K562 (cell line): ENCODE results near the gene UBAC2. TPM values are rescaled to one million over a fixed set of nuclear protein-coding genes. Genes with fewer than 3 reads are reported as not detected.
A peak's percentile ranks its signal among the peaks of the same experiment; 100 is the strongest.

Experiments used
- IFI16 ChIP-seq: fragments of 250-450 bp; sonication (Bioruptor Pico); IDR thresholded peaks from 2 replicates; pipeline ENCODE4 v2.1.2; 2022; ENCODE audit warnings: mild to moderate bottlenecking, inconsistent platforms
- KLF6 ChIP-seq: fragments of 250-450 bp; sonication (Bioruptor Pico); IDR thresholded peaks from 2 replicates; pipeline ENCODE4 v1.4.0; 2020; ENCODE audit warnings: mild to moderate bottlenecking, moderate library complexity, borderline replicate concordance
- MTF1 ChIP-seq: fragments of 250-450 bp; sonication (Bioruptor Pico); IDR thresholded peaks from 2 replicates; pipeline ENCODE4 v1.9.0; 2021; ENCODE audit warnings: moderate library complexity, mild to moderate bottlenecking, inconsistent platforms, borderline replicate concordance
- MYBL2 ChIP-seq, 2 experiments: fragments of 450-650 bp in 1 of 2; sonication (generic) in 1 of 2; formaldehyde crosslinking in 1 of 2; IDR thresholded peaks; 2 replicates each; pipeline versions ENCODE4 v1.6.1 to v1.8.1; 2017 to 2022; ENCODE audit warnings: borderline replicate concordance in 1 of 2, inconsistent platforms in 1 of 2, low read depth in 1 of 2, mild to moderate bottlenecking in 1 of 2, missing genetic modification reagents in 1 of 2, moderate library complexity in 1 of 2
- RBM17 ChIP-seq: fragments of 200-400 bp; formaldehyde crosslinking; IDR thresholded peaks from 2 replicates; pipeline ENCODE4 v1.6.1; 2017; ENCODE audit warnings: low read depth, mild to moderate bottlenecking, low read length, borderline replicate concordance
- SMARCB1 ChIP-seq: IDR thresholded peaks from 2 replicates; pipeline ENCODE4 v1.6.1; 2011; ENCODE audit warnings: improper control_type of control experiment, low read depth; ENCODE audit not compliant: insufficient read length
- SPI1 ChIP-seq: IDR thresholded peaks from 2 replicates; pipeline ENCODE4 v1.6.1; 2011; ENCODE audit warnings: low read depth, low read length, control low read depth, borderline replicate concordance
- SRF ChIP-seq, 2 experiments: fragments of 250-450, 450-650 bp in 1 of 2; sonication (Bioruptor Pico) in 1 of 2; sonication (generic) in 1 of 2; formaldehyde crosslinking; IDR thresholded peaks; 2 replicates each; pipeline versions ENCODE4 v1.5.0 to v1.5.1; 2020 to 2022; ENCODE audit warnings: mild to moderate bottlenecking in 1 of 2, missing genetic modification reagents in 1 of 2
- ZNF12 ChIP-seq: sonication (generic); formaldehyde crosslinking; IDR thresholded peaks from 2 replicates; pipeline ENCODE4 v1.4.0; 2020; ENCODE audit warnings: mild to moderate bottlenecking, missing genetic modification reagents
- ZNF174 ChIP-seq: fragments of 250-450 bp; sonication (Bioruptor Pico); IDR thresholded peaks from 2 replicates; pipeline ENCODE4 v1.4.0; 2020; ENCODE audit warnings: mild to moderate bottlenecking
- ZNF444 ChIP-seq: fragments of 250-450 bp; sonication (Bioruptor Pico); IDR thresholded peaks from 2 replicates; pipeline ENCODE4 v1.4.0; 2020; ENCODE audit warnings: mild to moderate bottlenecking, moderate library complexity
- polyA plus RNA-seq, 8 experiments: library from polyadenylated mRNA; depleted of rRNA in 4 of 8; stranded (reverse) in 5 of 8; unstranded in 3 of 8; fragments of >200 nt; fragmentation: Nextera tagmentation in 2 of 8; fragmentation: Illumina TruSeq in 1 of 8; extraction: Ambion mirVana in 2 of 8; extraction: Trizol in 1 of 8; gene quantifications; 2 replicates each; pipeline versions ENCODE4 v1.2.1 to v1.2.3, GENCODE V29; 2011 to 2014; ENCODE audit warnings: inconsistent platforms in 1 of 8, missing spikeins in 1 of 8
- total RNA-seq, 7 experiments: library from RNA; depleted of rRNA in 6 of 7; stranded (reverse); fragments of >200 nt in 6 of 7; fragmentation: Illumina TruSeq in 2 of 7; extraction: Trizol in 2 of 7; gene quantifications; 2 replicates each; pipeline versions ENCODE4 v1.2.1 to v1.2.3, GENCODE V29; 2011 to 2021; ENCODE audit warnings: low replicate concordance in 1 of 7
- TF ChIP-seq, protein P1 (sequence below): fragments of 450-650 bp; IDR thresholded peaks from 2 replicates; pipeline ENCODE4 v1.6.1; 2018; ENCODE audit not compliant: partially characterized antibody
- TF ChIP-seq, protein P2 (sequence below): fragments of 250-450 bp; sonication (Bioruptor Pico); IDR thresholded peaks from 2 replicates; pipeline ENCODE4 v1.4.0; 2020; ENCODE audit warnings: mild to moderate bottlenecking, moderate library complexity, borderline replicate concordance
- TF ChIP-seq, protein P3 (sequence below): sonication (generic); formaldehyde crosslinking; IDR thresholded peaks from 2 replicates; pipeline ENCODE4 v1.9.0; 2022; ENCODE audit warnings: mild to moderate bottlenecking, missing genetic modification reagents
- TF ChIP-seq, protein P4 (sequence below): fragments of 450-650 bp; IDR thresholded peaks from 2 replicates; pipeline ENCODE4 v1.6.1; 2016; ENCODE audit warnings: mild to moderate bottlenecking
- TF ChIP-seq, protein P5 (sequence below), 2 experiments: IDR thresholded peaks; 2 replicates each; pipeline ENCODE4 v1.6.1; 2011; ENCODE audit warnings: borderline replicate concordance in 1 of 2, control low read depth in 1 of 2, low read depth in 1 of 2, low read length in 1 of 2, mild to moderate bottlenecking in 1 of 2, mixed read lengths in 1 of 2, moderate library complexity in 1 of 2; ENCODE audit not compliant: insufficient read depth in 1 of 2, insufficient read length in 1 of 2, poor library complexity in 1 of 2, severe bottlenecking in 1 of 2; ENCODE audit errors: extremely low read depth in 1 of 2

UBAC2 gene
- total and polyA plus RNA-seq, 9 of the 15 experiments (the other 6 are each of a cell fraction or from before 2014, with no cell fraction given): 6.0 to 84.1 (median 32.3) TPM

DNA sequence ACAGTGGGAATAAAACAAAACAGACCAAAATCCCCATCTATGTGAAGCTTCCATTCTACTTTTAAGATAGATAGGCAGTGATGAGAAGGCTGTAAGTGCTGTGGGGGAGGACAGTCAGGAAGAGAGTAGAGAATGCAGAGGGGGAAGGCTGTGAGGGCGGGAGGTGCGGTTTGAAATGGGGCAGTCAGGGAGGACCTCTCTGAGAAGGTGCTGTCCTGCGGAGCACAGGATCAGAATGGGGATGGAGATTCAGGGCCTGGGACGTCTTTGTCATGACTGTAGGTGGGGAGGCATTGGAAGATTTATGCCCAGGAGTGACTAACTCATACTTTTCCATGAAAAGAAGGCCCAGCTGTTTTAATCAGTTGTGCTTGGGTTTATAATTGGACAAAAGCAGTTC, 110.5 kb downstream of the UBAC2 start (continued):
- TF ChIP-seq, protein P1, sequence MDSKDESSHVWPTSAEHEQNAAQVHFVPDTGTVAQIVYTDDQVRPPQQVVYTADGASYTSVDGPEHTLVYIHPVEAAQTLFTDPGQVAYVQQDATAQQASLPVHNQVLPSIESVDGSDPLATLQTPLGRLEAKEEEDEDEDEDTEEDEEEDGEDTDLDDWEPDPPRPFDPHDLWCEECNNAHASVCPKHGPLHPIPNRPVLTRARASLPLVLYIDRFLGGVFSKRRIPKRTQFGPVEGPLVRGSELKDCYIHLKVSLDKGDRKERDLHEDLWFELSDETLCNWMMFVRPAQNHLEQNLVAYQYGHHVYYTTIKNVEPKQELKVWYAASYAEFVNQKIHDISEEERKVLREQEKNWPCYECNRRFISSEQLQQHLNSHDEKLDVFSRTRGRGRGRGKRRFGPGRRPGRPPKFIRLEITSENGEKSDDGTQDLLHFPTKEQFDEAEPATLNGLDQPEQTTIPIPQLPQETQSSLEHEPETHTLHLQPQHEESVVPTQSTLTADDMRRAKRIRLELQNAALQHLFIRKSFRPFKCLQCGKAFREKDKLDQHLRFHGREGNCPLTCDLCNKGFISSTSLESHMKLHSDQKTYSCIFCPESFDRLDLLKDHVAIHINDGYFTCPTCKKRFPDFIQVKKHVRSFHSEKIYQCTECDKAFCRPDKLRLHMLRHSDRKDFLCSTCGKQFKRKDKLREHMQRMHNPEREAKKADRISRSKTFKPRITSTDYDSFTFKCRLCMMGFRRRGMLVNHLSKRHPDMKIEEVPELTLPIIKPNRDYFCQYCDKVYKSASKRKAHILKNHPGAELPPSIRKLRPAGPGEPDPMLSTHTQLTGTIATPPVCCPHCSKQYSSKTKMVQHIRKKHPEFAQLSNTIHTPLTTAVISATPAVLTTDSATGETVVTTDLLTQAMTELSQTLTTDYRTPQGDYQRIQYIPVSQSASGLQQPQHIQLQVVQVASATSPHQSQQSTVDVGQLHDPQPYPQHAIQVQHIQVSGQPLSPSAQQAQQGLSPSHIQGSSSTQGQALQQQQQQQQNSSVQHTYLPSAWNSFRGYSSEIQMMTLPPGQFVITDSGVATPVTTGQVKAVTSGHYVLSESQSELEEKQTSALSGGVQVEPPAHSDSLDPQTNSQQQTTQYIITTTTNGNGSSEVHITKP: peak; percentile 34
- TF ChIP-seq MYBL2 (IDR thresholded peaks at IDR 0.05; ENCODE audit: low read depth): 0 out of 2 replicates have a peak, but pooled peaks have one; percentile 13
- TF ChIP-seq MYBL2 (CRISPR knock-in tag; IDR thresholded peaks at IDR 0.05; ENCODE audit: borderline replicate concordance): no peak
- TF ChIP-seq, protein P2, sequence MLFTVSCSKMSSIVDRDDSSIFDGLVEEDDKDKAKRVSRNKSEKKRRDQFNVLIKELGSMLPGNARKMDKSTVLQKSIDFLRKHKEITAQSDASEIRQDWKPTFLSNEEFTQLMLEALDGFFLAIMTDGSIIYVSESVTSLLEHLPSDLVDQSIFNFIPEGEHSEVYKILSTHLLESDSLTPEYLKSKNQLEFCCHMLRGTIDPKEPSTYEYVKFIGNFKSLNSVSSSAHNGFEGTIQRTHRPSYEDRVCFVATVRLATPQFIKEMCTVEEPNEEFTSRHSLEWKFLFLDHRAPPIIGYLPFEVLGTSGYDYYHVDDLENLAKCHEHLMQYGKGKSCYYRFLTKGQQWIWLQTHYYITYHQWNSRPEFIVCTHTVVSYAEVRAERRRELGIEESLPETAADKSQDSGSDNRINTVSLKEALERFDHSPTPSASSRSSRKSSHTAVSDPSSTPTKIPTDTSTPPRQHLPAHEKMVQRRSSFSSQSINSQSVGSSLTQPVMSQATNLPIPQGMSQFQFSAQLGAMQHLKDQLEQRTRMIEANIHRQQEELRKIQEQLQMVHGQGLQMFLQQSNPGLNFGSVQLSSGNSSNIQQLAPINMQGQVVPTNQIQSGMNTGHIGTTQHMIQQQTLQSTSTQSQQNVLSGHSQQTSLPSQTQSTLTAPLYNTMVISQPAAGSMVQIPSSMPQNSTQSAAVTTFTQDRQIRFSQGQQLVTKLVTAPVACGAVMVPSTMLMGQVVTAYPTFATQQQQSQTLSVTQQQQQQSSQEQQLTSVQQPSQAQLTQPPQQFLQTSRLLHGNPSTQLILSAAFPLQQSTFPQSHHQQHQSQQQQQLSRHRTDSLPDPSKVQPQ (CRISPR knock-in tag): no peak
- no peak for TF ChIP-seq ZNF174 (CRISPR knock-in tag)
- TF ChIP-seq SRF (CRISPR knock-in tag; IDR thresholded peaks at IDR 0.05): no peak
- no peak for TF ChIP-seq SMARCB1
- TF ChIP-seq, protein P3, sequence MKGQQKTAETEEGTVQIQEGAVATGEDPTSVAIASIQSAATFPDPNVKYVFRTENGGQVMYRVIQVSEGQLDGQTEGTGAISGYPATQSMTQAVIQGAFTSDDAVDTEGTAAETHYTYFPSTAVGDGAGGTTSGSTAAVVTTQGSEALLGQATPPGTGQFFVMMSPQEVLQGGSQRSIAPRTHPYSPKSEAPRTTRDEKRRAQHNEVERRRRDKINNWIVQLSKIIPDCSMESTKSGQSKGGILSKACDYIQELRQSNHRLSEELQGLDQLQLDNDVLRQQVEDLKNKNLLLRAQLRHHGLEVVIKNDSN: no peak
- TF ChIP-seq SPI1: no peak
- TF ChIP-seq, protein P4, sequence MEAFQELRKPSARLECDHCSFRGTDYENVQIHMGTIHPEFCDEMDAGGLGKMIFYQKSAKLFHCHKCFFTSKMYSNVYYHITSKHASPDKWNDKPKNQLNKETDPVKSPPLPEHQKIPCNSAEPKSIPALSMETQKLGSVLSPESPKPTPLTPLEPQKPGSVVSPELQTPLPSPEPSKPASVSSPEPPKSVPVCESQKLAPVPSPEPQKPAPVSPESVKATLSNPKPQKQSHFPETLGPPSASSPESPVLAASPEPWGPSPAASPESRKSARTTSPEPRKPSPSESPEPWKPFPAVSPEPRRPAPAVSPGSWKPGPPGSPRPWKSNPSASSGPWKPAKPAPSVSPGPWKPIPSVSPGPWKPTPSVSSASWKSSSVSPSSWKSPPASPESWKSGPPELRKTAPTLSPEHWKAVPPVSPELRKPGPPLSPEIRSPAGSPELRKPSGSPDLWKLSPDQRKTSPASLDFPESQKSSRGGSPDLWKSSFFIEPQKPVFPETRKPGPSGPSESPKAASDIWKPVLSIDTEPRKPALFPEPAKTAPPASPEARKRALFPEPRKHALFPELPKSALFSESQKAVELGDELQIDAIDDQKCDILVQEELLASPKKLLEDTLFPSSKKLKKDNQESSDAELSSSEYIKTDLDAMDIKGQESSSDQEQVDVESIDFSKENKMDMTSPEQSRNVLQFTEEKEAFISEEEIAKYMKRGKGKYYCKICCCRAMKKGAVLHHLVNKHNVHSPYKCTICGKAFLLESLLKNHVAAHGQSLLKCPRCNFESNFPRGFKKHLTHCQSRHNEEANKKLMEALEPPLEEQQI: no peak
- no peak for TF ChIP-seq ZNF444 (CRISPR knock-in tag)
- no peak for TF ChIP-seq KLF6 (CRISPR knock-in tag)
- TF ChIP-seq, protein P5, sequence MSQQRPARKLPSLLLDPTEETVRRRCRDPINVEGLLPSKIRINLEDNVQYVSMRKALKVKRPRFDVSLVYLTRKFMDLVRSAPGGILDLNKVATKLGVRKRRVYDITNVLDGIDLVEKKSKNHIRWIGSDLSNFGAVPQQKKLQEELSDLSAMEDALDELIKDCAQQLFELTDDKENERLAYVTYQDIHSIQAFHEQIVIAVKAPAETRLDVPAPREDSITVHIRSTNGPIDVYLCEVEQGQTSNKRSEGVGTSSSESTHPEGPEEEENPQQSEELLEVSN (IDR thresholded peaks at IDR 0.05; ENCODE audit: borderline replicate concordance in 1 of 2, extremely low read depth in 1 of 2, insufficient read depth in 1 of 2, insufficient read length in 1 of 2, low read depth in 1 of 2, low read length in 1 of 2, poor library complexity in 1 of 2, severe bottlenecking in 1 of 2): peak in 1 of 2 experiments; percentile 17
- TF ChIP-seq RBM17: no peak
- TF ChIP-seq MTF1 (CRISPR knock-in tag): no peak
- TF ChIP-seq ZNF12 (CRISPR knock-in tag): no peak
- TF ChIP-seq IFI16 (CRISPR knock-in tag): no peak
